ENCODE results near the gene SUMO3. TPM values are rescaled to one million over a fixed set of nuclear protein-coding genes. Genes with fewer than 3 reads are reported as not detected.

SUMO3 gene
- total RNA-seq, 1 experiment from 2014 or later = 41.4 TPM

DNA sequence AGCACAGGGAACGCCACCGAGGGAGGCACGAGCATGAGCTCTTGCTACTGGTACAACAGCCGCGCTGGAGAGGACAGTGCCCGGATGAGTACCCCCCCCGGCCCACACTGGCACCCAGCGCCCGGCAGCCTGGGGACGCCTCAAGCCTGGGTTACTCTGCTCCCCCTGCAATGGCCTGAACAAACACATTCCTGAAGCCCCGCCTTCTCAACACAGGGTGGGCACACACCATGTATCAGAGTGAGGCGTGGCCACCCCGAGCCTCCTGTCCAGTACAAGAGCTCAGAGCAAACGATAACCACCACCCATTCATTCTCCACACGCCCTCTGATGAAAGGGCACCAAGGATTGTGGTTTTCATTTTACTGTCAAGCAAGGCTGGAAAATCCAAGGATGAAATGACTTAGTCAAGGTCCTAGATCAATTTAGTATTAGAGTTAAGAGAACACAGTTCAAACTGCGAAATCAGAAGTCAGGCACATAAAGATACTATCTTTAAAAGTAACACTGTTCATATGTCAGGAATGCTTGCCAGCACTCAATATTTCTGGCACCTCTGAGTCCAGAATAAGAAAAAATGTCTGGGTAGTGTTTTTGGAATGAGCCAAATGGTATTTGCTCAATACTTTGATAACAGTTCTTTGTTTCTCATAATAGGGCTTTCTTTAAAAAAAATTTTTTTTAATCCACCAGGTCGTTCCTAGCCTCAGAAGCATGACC is 38.3 kb downstream of the SUMO3 start:
- H3K27me3 ChIP-seq (ENCODE audit: control insufficient read depth, insufficient read depth, low read length) = no peaks in the 10 kb centered on the region
- no peak overlapping the region for H3K4me3 ChIP-seq (ENCODE audit: low read depth in 2 of 2, low read length in 2 of 2)
- no peak for DNase-seq (ENCODE audit: low read depth, low spot score)
- no TSS peak for BruUV-seq (replicated peaks)
- no peaks in the 10 kb centered on the region for H3K9me3 ChIP-seq (ENCODE audit: control insufficient read depth, insufficient read depth, low read depth, low read length)
- TF ChIP-seq, protein P1, sequence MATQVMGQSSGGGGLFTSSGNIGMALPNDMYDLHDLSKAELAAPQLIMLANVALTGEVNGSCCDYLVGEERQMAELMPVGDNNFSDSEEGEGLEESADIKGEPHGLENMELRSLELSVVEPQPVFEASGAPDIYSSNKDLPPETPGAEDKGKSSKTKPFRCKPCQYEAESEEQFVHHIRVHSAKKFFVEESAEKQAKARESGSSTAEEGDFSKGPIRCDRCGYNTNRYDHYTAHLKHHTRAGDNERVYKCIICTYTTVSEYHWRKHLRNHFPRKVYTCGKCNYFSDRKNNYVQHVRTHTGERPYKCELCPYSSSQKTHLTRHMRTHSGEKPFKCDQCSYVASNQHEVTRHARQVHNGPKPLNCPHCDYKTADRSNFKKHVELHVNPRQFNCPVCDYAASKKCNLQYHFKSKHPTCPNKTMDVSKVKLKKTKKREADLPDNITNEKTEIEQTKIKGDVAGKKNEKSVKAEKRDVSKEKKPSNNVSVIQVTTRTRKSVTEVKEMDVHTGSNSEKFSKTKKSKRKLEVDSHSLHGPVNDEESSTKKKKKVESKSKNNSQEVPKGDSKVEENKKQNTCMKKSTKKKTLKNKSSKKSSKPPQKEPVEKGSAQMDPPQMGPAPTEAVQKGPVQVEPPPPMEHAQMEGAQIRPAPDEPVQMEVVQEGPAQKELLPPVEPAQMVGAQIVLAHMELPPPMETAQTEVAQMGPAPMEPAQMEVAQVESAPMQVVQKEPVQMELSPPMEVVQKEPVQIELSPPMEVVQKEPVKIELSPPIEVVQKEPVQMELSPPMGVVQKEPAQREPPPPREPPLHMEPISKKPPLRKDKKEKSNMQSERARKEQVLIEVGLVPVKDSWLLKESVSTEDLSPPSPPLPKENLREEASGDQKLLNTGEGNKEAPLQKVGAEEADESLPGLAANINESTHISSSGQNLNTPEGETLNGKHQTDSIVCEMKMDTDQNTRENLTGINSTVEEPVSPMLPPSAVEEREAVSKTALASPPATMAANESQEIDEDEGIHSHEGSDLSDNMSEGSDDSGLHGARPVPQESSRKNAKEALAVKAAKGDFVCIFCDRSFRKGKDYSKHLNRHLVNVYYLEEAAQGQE (IDR thresholded peaks at IDR 0.05; ENCODE audit: insufficient read depth in 1 of 2, low read depth in 2 of 2, low read length in 1 of 2) = no peak
- TF ChIP-seq SIN3A (IDR thresholded peaks at IDR 0.05; ENCODE audit: borderline replicate concordance, insufficient read depth, low read depth, low read length) (no peak), TCF7L2 (IDR thresholded peaks at IDR 0.05; ENCODE audit: low read depth, low read length) (no peak), POLR2AphosphoS5 (IDR thresholded peaks at IDR 0.05; ENCODE audit: low read depth, low read length) (no peak)
- TF ChIP-seq, protein P2, sequence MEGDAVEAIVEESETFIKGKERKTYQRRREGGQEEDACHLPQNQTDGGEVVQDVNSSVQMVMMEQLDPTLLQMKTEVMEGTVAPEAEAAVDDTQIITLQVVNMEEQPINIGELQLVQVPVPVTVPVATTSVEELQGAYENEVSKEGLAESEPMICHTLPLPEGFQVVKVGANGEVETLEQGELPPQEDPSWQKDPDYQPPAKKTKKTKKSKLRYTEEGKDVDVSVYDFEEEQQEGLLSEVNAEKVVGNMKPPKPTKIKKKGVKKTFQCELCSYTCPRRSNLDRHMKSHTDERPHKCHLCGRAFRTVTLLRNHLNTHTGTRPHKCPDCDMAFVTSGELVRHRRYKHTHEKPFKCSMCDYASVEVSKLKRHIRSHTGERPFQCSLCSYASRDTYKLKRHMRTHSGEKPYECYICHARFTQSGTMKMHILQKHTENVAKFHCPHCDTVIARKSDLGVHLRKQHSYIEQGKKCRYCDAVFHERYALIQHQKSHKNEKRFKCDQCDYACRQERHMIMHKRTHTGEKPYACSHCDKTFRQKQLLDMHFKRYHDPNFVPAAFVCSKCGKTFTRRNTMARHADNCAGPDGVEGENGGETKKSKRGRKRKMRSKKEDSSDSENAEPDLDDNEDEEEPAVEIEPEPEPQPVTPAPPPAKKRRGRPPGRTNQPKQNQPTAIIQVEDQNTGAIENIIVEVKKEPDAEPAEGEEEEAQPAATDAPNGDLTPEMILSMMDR (IDR thresholded peaks at IDR 0.05) = no peak
- peaks cover 4% of the 10 kb centered on the region; the same call in 1 of the 2 replicates for H3K36me3 ChIP-seq (ENCODE audit: control insufficient read depth, insufficient read depth, low read length)
- peaks cover 24% of the 10 kb centered on the region for H3K4me1 ChIP-seq (ENCODE audit: control insufficient read depth, insufficient read depth, low read length)
- ChIA-PET CTCF (interaction anchor here (1.2 kb wide), 1 partner anchor 14 kb away, joined by 3 read pairs; no protein-coding TSS in a partner anchor), POLR2A (no interaction called here)
- ATAC-seq = no peak
- peak overlapping the region; percentile 39; the same call in 1 of the 2 replicates for H3K27ac ChIP-seq (ENCODE audit: low read length)
- in situ Hi-C loops (cut with HindIII; ENCODE audit: low pct_unique_long_range_greater_than_20kb, low sequenced_read_pairs) (no loop called here), intact Hi-C loops (cut with micrococcal nuclease; ENCODE audit: unreplicated experiment) (loop anchor here (10.0 kb wide), 1 partner anchor 265 kb away; no protein-coding TSS in a partner anchor)

DNA sequence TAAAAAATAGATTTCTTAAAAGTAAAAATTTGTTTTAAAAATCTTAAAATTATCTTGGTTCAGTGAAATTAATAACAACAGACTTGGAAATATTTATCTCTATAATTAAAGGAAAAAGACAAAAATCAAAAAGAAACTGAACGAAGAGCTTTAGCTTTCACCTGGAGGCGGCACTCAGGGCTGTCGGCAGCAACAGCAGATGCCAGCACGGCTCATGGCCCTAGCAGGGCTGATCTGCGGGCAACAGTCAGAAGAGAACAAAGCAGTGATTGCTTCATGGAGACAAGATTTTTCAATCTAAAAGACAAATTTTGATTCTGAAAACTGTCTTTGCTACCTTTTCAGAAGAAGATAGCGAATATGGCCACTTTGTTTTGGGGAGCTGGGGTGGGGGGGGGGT is 38.9 kb downstream of the SUMO3 start:
- H3K36me3 ChIP-seq (ENCODE audit: control insufficient read depth, insufficient read depth, low read length) = peaks cover 7% of the 10 kb centered on the region; the same call in 1 of the 2 replicates
- DNase-seq (ENCODE audit: low read depth, low spot score) (no peak), ATAC-seq (no peak)
- TF ChIP-seq POLR2AphosphoS5 (IDR thresholded peaks at IDR 0.05; ENCODE audit: low read depth, low read length) = no peak
- TF ChIP-seq, protein P1 (IDR thresholded peaks at IDR 0.05; ENCODE audit: insufficient read depth in 1 of 2, low read depth in 2 of 2, low read length in 1 of 2) = no peak
- TF ChIP-seq, protein P2 (IDR thresholded peaks at IDR 0.05) = no peak
- no peak for TF ChIP-seq TCF7L2 (IDR thresholded peaks at IDR 0.05; ENCODE audit: low read depth, low read length)
- no peak for TF ChIP-seq SIN3A (IDR thresholded peaks at IDR 0.05; ENCODE audit: borderline replicate concordance, insufficient read depth, low read depth, low read length)
- H3K4me1 ChIP-seq (ENCODE audit: control insufficient read depth, insufficient read depth, low read length) = peaks cover 24% of the 10 kb centered on the region
- no peaks in the 10 kb centered on the region for H3K9me3 ChIP-seq (ENCODE audit: control insufficient read depth, insufficient read depth, low read depth, low read length)
- ChIA-PET POLR2A (no interaction called here), CTCF (interaction anchor here (1.2 kb wide), 1 partner anchor 14 kb away, joined by 3 read pairs; no protein-coding TSS in a partner anchor)
- BruUV-seq (replicated peaks) = no TSS peak
- H3K4me3 ChIP-seq (ENCODE audit: low read depth in 2 of 2, low read length in 2 of 2) = no peak overlapping the region
- in situ Hi-C loops (cut with HindIII; ENCODE audit: low pct_unique_long_range_greater_than_20kb, low sequenced_read_pairs) (no loop called here), intact Hi-C loops (cut with micrococcal nuclease; ENCODE audit: unreplicated experiment) (no loop called here)
- H3K27ac ChIP-seq (ENCODE audit: low read length) = peak overlapping the region; percentile 63; the same call in 1 of the 2 replicates
- no peaks in the 10 kb centered on the region for H3K27me3 ChIP-seq (ENCODE audit: control insufficient read depth, insufficient read depth, low read length)

Measured in Panc1 (cell line).